Psoas muscle (tissue), 8 donors: ENCODE measurements around the gene EFTUD2. TPM values are rescaled to one million over a fixed set of nuclear protein-coding genes. Genes with fewer than 3 reads are reported as not detected.

Experiments used
- ATAC-seq, 4 donors: fragments of 200-7000 bp; cut with Tn5 transposase; one replicate each; pipeline ENCODE4 v1.9.1; 2020; ENCODE audit warnings: moderate library complexity in 3 of 4, mild to moderate bottlenecking in 2 of 4
- DNase-seq, 2 donors: peaks; one replicate each; pipeline ENCODE4 v3.0.0-alpha.2; 2020
- H3K27ac ChIP-seq: fragments of 200-600 bp; one replicate; pipeline ENCODE4 v1.8.0; 2022
- H3K27me3 ChIP-seq, 3 donors: fragments of 200-600 bp in 1 of 3; one replicate each; pipeline versions ENCODE4 v1.6.1 to v1.8.0; 2013 to 2022; ENCODE audit warnings: low read length in 2 of 3, mild to moderate bottlenecking in 2 of 3, moderate library complexity in 1 of 3; ENCODE audit not compliant: insufficient read depth in 3 of 3
- H3K36me3 ChIP-seq, 2 donors: fragments of 200-600 bp in 1 of 2; one replicate each; pipeline versions ENCODE4 v1.6.1 to v1.8.0; 2013 to 2022; ENCODE audit warnings: low read depth in 1 of 2, mild to moderate bottlenecking in 1 of 2, moderate library complexity in 1 of 2; ENCODE audit not compliant: insufficient read depth in 1 of 2
- H3K4me1 ChIP-seq: fragments of 200-600 bp; one replicate; pipeline ENCODE4 v1.8.0; 2022
- H3K4me3 ChIP-seq: fragments of 200-600 bp; one replicate; pipeline ENCODE4 v1.8.0; 2022; ENCODE audit warnings: mild to moderate bottlenecking
- H3K9me3 ChIP-seq: fragments of 200-600 bp; one replicate; pipeline ENCODE4 v1.8.0; 2022
- WGBS, 3 donors: extraction: QIAGEN DNeasy Blood & Tissue Kit; methylation state at CpG; one replicate each; pipeline versions ENCODE4 v1.1.6 to v1.1.7; 2013; 5-methylcytosine and 5-hydroxymethylcytosine counted together
- intact Hi-C, 2 donors: fragments of 100-400 bp; cut with DNase I; formaldehyde crosslinking; loops; one replicate each; pipeline versions ENCODE4 v1.11.0 to v1.14.2; 2022
- polyA plus RNA-seq, 3 donors: library from polyadenylated mRNA; stranded (reverse); fragments of 200-250 nt; gene quantifications; one replicate each; pipeline ENCODE4 v1.2.3, GENCODE V29; 2013
- total RNA-seq, 4 donors: library from RNA; stranded (reverse); fragmentation: NEBNext Ultra II Directional in 2 of 4; extraction: Animal tissue kit (Norgen Biotek cat#: 25700) in 2 of 4; gene quantifications; one replicate each; pipeline versions ENCODE4 v1.2.1 to v1.2.4, GENCODE V29; 2021 to 2023
- TF ChIP-seq, protein P1 (sequence below): fragments of 200-600 bp; IDR thresholded peaks from one replicate; pipeline ENCODE4 v1.8.0; 2022; ENCODE audit warnings: antibody characterized with exemption
- donor health status: healthy with polysubstance abuse.
- donor health status: DM: no; HTN: no; CAD: no; lungs with moderate emphysema.
- donor health status: Bipolar disorder and iron deficiency.
- donor health status: healthy.
- donor health status: DM: yes; HTN: yes; CAD: no.
- donor health status: DM: no; HTN: no; CAD: no.
- donor health status: DM: no; HTN: no; CAD: no.
- donor health status: DM: yes; HTN: yes; CAD: no.

The EFTUD2 gene
- total and polyA plus RNA-seq, 7 donors = 46.0 to 114 (median 102) TPM

DNA sequence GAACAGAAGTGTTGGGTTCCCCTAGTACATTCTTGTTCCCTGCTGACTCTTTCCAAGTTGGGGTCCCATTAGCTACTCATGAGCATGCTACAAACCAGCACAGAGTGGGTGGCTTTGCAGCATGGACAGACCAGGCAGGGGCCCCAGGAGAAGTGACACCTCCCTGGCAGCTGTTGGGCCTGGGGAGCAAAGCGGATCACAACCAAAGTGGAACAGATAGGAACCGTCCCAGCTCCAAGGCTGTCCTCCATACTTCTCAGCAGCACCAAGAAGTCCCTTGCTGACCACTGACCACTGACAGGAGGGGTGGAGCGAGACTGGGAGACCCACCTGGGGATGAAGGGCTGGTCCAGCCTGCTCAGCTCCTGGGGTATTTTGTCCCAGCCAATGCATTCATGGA is 28.5 kb upstream of the EFTUD2 start:
- intact Hi-C loops = loop anchor here in 1 of 2 donors (10.0 kb wide), 1 partner anchor 267 kb away; no protein-coding TSS in a partner anchor
- H3K27me3 ChIP-seq = no peaks in the 10 kb centered on the region
- TF ChIP-seq, protein P1, sequence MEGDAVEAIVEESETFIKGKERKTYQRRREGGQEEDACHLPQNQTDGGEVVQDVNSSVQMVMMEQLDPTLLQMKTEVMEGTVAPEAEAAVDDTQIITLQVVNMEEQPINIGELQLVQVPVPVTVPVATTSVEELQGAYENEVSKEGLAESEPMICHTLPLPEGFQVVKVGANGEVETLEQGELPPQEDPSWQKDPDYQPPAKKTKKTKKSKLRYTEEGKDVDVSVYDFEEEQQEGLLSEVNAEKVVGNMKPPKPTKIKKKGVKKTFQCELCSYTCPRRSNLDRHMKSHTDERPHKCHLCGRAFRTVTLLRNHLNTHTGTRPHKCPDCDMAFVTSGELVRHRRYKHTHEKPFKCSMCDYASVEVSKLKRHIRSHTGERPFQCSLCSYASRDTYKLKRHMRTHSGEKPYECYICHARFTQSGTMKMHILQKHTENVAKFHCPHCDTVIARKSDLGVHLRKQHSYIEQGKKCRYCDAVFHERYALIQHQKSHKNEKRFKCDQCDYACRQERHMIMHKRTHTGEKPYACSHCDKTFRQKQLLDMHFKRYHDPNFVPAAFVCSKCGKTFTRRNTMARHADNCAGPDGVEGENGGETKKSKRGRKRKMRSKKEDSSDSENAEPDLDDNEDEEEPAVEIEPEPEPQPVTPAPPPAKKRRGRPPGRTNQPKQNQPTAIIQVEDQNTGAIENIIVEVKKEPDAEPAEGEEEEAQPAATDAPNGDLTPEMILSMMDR = no peak
- H3K4me3 ChIP-seq = no peak overlapping the region
- H3K4me1 ChIP-seq = peaks cover 5% of the 10 kb centered on the region
- no peaks in the 10 kb centered on the region for H3K9me3 ChIP-seq
- no peak for ATAC-seq
- no peaks in the 10 kb centered on the region for H3K36me3 ChIP-seq
- no peak overlapping the region for H3K27ac ChIP-seq
- no peak for DNase-seq
- 91 to 100% (median 95%) methylated on average over 3 of the region's 3 CpGs for WGBS, 3 donors

DNA sequence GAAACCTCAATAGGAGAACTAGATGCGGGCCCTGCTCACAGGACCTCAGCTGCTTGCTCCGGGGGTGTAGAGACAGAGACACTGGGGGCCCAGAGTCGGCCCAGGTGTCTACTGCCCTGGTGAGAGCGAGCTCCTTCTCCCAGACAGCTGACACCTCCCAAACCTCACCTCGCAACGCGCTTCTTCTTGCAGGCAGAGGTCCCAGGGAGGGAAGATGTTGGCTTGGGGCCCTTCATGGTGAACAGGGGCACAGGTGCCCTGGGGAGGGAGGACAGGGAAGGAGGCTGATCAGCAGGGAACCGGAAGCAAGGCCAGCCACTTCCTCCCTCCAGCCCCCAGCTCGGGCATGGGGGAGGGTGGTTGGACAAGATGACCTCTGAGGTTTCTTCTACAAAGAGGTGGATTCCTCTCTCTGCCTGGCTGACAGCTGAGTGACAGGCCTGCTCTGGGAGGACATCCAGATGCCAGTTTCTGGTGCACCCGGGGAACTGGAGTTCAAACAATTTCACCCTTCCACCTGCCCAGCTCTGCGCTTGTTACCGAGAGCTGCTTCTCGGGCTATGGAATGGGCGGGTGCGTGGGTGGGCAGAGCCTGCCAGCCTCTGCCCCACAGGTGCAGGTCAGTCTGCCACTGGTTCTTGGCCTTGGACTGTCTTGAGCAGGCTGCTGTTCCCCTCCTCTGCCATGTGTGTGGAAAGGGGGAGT is 27.7 kb upstream of the EFTUD2 start:
- H3K27ac ChIP-seq = no peak overlapping the region
- TF ChIP-seq, protein P1 = no peak
- H3K27me3 ChIP-seq = no peaks in the 10 kb centered on the region
- no peak overlapping the region for H3K4me3 ChIP-seq
- ATAC-seq (no peak), DNase-seq (no peak)
- no peaks in the 10 kb centered on the region for H3K36me3 ChIP-seq
- peaks cover 5% of the 10 kb centered on the region for H3K4me1 ChIP-seq
- intact Hi-C loops = loop anchor here in 1 of 2 donors (10.0 kb wide), 1 partner anchor 268 kb away; no protein-coding TSS in a partner anchor
- 75 to 86% (median 80%) methylated on average over 15 of the region's 15 CpGs for WGBS, 3 donors
- no peaks in the 10 kb centered on the region for H3K9me3 ChIP-seq

DNA sequence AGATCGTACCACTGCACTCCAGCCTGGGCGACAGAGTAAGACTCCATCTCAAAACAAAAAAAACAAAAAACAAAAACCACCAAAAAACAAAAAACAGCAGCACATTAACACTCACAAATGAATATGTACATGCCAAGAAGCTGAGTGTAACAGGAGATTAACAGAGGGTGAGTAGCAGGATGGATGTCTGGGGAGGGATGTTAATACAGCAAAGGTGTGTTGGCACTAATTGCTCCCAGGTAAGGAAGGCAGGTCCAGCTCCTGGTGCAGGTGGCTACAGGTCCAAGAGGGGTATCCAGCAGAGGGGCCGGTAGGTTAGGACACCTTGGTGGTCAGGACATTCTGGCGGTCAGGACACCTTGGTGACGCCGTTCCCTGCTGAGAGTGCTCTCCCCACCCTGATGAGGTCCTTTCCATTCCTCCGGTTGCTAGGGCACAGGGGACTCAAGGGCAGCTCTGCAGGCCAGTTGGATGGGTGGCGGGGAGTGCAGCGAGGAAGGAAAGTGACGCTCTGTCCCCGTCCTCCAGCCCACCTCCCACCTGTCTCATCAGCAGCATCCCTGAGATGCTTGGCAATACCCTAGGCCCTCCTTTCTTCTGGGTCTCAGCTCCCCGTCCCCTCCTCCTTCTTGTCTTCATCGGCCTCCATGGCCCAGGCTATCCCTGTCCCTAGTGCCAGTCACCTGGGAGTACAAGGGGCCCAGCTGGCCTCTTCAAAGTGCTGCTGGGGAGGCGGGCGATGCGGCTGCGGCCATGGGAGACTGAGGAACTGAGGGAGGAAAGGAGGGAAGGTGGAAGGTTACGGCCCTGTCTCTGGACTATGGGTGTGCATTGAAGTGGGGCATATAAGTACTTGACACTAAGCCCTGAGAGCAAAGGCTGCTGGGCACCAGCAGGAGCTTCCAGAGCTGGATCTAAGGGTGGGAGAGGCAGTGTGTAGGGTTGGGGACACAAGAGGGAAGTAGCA is 26.8 kb upstream of the EFTUD2 start:
- DNase-seq (no peak), ATAC-seq (no peak)
- H3K4me1 ChIP-seq = peaks cover 5% of the 10 kb centered on the region
- H3K36me3 ChIP-seq = no peaks in the 10 kb centered on the region
- TF ChIP-seq, protein P1 = no peak
- no peak overlapping the region for H3K4me3 ChIP-seq
- no peaks in the 10 kb centered on the region for H3K9me3 ChIP-seq
- intact Hi-C loops = loop anchor here in 1 of 2 donors (10.0 kb wide), 1 partner anchor 269 kb away; no protein-coding TSS in a partner anchor
- 95 to 99% (median 96%) methylated on average over 18 of the region's 18 CpGs for WGBS, 3 donors
- H3K27ac ChIP-seq = no peak overlapping the region
- no peaks in the 10 kb centered on the region for H3K27me3 ChIP-seq

DNA sequence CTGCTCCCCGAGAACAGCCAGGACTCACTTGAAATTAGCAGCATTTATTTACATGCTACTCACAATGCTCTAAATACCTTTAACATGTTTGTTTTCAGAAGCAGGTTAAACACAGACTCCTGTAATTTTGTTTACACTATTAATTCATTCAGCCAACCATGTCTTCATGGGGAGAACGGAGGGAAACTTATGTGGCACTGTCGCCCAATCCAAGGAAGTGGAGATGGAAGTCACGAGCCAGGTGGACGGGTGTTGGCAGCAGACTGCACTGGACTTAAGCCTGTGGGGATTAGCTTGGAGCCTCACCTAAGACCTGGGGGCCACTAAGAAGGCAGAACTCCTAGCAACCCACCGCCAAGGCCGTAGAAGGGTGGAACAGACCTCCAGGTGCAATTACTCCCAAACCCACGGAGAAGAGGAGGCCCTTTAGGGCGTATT is 24.9 kb upstream of the EFTUD2 start:
- intact Hi-C loops = loop anchor here in 1 of 2 donors (5.0 to 10.0 kb wide), 2 partner anchors 208 to 271 kb away; partner anchors contain the start of gene PLCD3
- Histone ChIP-seq H3K36me3 (no peaks in the 10 kb centered on the region), H3K9me3 (no peaks in the 10 kb centered on the region), H3K27ac (no peak overlapping the region), H3K4me1 (peaks cover under 1% of the 10 kb centered on the region), H3K27me3 (no peaks in the 10 kb centered on the region), H3K4me3 (no peak overlapping the region)
- ATAC-seq (no peak), DNase-seq (no peak)
- TF ChIP-seq, protein P1 = no peak
- WGBS, 3 donors = 82 to 88% (median 88%) methylated on average over 9 of the region's 9 CpGs
